A673 (cell line): ENCODE measurements around the gene AMBRA1. TPM values are rescaled to one million over a fixed set of nuclear protein-coding genes. Genes with fewer than 3 reads are reported as not detected.

Source experiments
- BruUV-seq: library from RNA; stranded (reverse); fragments of 400-500 nt; replicated peaks from 2 replicates; lab custom pipeline; 2021; lab: Mats Ljungman, UMichigan
- CTCF ChIA-PET: fragments of 300-600 bp; sonication (Branson Sonifier 250); formaldehyde crosslinking; loops from one replicate; lab custom pipeline; 2022; ENCODE audit warnings: antibody characterized with exemption; lab: Charles Lee
- POLR2A ChIA-PET: fragments of 300-600 bp; sonication (Branson Sonifier 250); formaldehyde crosslinking; loops from one replicate; lab custom pipeline; 2022; ENCODE audit warnings: antibody characterized with exemption; ENCODE audit not compliant: low non-redundant PET; lab: Charles Lee
- DNase-seq: peaks from one replicate; pipeline ENCODE4 v3.0.0-alpha.2; 2015; ENCODE audit warnings: low spot score
- H3K27ac ChIP-seq: fragments of 200-600 bp; sonication (generic); 2 replicates; pipeline ENCODE4 v1.5.1; 2016; ENCODE audit warnings: mixed run types, low read depth, mild to moderate bottlenecking, mixed read lengths, antibody characterized with exemption, low read length; ENCODE audit not compliant: poor library complexity, severe bottlenecking
- H3K27me3 ChIP-seq: fragments of 200-600 bp; sonication (generic); replicated peaks from 2 replicates; pipeline ENCODE4 v1.6.1; 2017; ENCODE audit warnings: mixed run types, low read depth, mild to moderate bottlenecking, mixed read lengths, antibody characterized with exemption, low read length; ENCODE audit not compliant: insufficient read depth, poor library complexity
- H3K36me3 ChIP-seq: fragments of 200-600 bp; sonication (generic); 2 replicates; pipeline ENCODE4 v1.6.1; 2016; ENCODE audit warnings: mixed run types, mild to moderate bottlenecking, mixed read lengths, antibody characterized with exemption, low read length; ENCODE audit not compliant: insufficient read depth, poor library complexity, severe bottlenecking
- H3K4me1 ChIP-seq: fragments of 200-600 bp; sonication (generic); 2 replicates; pipeline ENCODE4 v1.6.1; 2017; ENCODE audit warnings: mixed run types, mild to moderate bottlenecking, mixed read lengths, antibody characterized with exemption, low read length; ENCODE audit not compliant: insufficient read depth, poor library complexity, severe bottlenecking
- H3K4me3 ChIP-seq: fragments of 200-600 bp; sonication (generic); 2 replicates; pipeline ENCODE4 v1.5.1; 2016; ENCODE audit warnings: low read depth, mixed run types, mild to moderate bottlenecking, mixed read lengths, low read length; ENCODE audit not compliant: poor library complexity, severe bottlenecking
- H3K9me3 ChIP-seq: fragments of 200-600 bp; sonication (generic); 2 replicates; pipeline ENCODE4 v1.6.1; 2016; ENCODE audit warnings: mixed run types, low read depth, mild to moderate bottlenecking, mixed read lengths, antibody characterized with exemption, low read length; ENCODE audit not compliant: poor library complexity, severe bottlenecking
- EZH2 ChIP-seq: fragments of 200-600 bp; sonication (generic); IDR thresholded peaks from 2 replicates; pipeline ENCODE4 v1.6.1; 2017; ENCODE audit warnings: borderline replicate concordance, low read depth, mild to moderate bottlenecking, mixed read lengths, antibody characterized with exemption, low read length; ENCODE audit not compliant: poor library complexity, severe bottlenecking
- intact Hi-C: fragments of 100-400 bp; cut with micrococcal nuclease; formaldehyde crosslinking; loops from one replicate; pipeline ENCODE4 v1.10.0; 2022; ENCODE audit not compliant: unreplicated experiment
- total RNA-seq: library from RNA; stranded (reverse); gene quantifications from 2 replicates; pipeline ENCODE4 v1.2.3, GENCODE V29; 2021
- TF ChIP-seq, protein P1 (sequence below): fragments of 300-800, 200-600 bp; sonication (generic); conservative IDR thresholded peaks from 2 replicates; pipeline ENCODE4 v1.5.1; 2017; ENCODE audit warnings: low read depth, mild to moderate bottlenecking, antibody characterized with exemption, low read length, moderate library complexity, mixed read lengths

The AMBRA1 gene
- total RNA-seq, 1 experiment from 2014 or later, result 78.1 TPM

- H3K27me3 ChIP-seq, result no peaks in the 10 kb centered on the region
- DNase-seq, result no peak
- H3K4me3 ChIP-seq, result no peak overlapping the region
- intact Hi-C loops, result no loop called here
- ChIA-PET POLR2A (interaction anchor here (0.8 kb wide), 1 partner anchor 25 kb away, joined by 3 read pairs; no protein-coding TSS in a partner anchor), CTCF (no interaction called here)
- no peaks in the 10 kb centered on the region for H3K9me3 ChIP-seq
- no TSS peak for BruUV-seq
- no peak for TF ChIP-seq EZH2
- TF ChIP-seq, protein P1, sequence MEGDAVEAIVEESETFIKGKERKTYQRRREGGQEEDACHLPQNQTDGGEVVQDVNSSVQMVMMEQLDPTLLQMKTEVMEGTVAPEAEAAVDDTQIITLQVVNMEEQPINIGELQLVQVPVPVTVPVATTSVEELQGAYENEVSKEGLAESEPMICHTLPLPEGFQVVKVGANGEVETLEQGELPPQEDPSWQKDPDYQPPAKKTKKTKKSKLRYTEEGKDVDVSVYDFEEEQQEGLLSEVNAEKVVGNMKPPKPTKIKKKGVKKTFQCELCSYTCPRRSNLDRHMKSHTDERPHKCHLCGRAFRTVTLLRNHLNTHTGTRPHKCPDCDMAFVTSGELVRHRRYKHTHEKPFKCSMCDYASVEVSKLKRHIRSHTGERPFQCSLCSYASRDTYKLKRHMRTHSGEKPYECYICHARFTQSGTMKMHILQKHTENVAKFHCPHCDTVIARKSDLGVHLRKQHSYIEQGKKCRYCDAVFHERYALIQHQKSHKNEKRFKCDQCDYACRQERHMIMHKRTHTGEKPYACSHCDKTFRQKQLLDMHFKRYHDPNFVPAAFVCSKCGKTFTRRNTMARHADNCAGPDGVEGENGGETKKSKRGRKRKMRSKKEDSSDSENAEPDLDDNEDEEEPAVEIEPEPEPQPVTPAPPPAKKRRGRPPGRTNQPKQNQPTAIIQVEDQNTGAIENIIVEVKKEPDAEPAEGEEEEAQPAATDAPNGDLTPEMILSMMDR, result no peak
- H3K4me1 ChIP-seq, result peaks cover 12% of the 10 kb centered on the region
- no peak overlapping the region for H3K27ac ChIP-seq
- H3K36me3 ChIP-seq, result peaks cover 14% of the 10 kb centered on the region
These were observed 155.6 kb downstream of the AMBRA1 start for GRCh38 chr11:46438211-46438610.

GRCh38 chr11:46437122-46437689 lies 156.6 kb downstream of the AMBRA1 start:
- Histone ChIP-seq H3K36me3 (peaks cover 16% of the 10 kb centered on the region), H3K27ac (no peak overlapping the region), H3K9me3 (no peaks in the 10 kb centered on the region), H3K4me3 (no peak overlapping the region), H3K27me3 (no peaks in the 10 kb centered on the region), H3K4me1 (peaks cover 12% of the 10 kb centered on the region)
- TF ChIP-seq, protein P1, result no peak
- no peak for TF ChIP-seq EZH2
- BruUV-seq, result no TSS peak
- intact Hi-C loops, result no loop called here
- ChIA-PET POLR2A (no interaction called here), CTCF (interaction anchor here (0.5 kb wide), 1 partner anchor 40 kb away, joined by 5 read pairs; no protein-coding TSS in a partner anchor)
- no peak for DNase-seq

- Histone ChIP-seq H3K4me1 (peaks cover 12% of the 10 kb centered on the region), H3K36me3 (peaks cover 15% of the 10 kb centered on the region), H3K4me3 (no peak overlapping the region), H3K9me3 (no peaks in the 10 kb centered on the region), H3K27ac (no peak overlapping the region), H3K27me3 (no peaks in the 10 kb centered on the region)
- intact Hi-C loops, result no loop called here
- TF ChIP-seq, protein P1, result no peak
- no peak for TF ChIP-seq EZH2
- ChIA-PET CTCF (interaction anchor here (0.6 kb wide), 1 partner anchor 12 kb away, joined by 4 read pairs; no protein-coding TSS in a partner anchor), POLR2A (no interaction called here)
- no TSS peak for BruUV-seq
- no peak for DNase-seq
These were observed 157.7 kb downstream of the AMBRA1 start for GRCh38 chr11:46436113-46436512.
